IPS DF 19.7 (cell line): ENCODE data around the gene CCDC92B.
"Not testable (repeated sequence)": the region's sequence is repeated elsewhere in the genome, so short reads cannot be mapped to it uniquely, and the experiment has no call there.

ENCODE experiments used
- DNase-seq: peaks from one replicate; pipeline ENCODE4 v3.0.0-alpha.2; 2013; ENCODE audit warnings: low read depth, low spot score

Gene CCDC92B

GRCh38 chr17:2703606-2704005 lies 45.8 kb downstream of the CCDC92B start:
- no peak for DNase-seq

- no peak for DNase-seq
These were observed 46.3 kb downstream of the CCDC92B start for GRCh38 chr17:2703181-2703580.

GRCh38 chr17:2701996-2702741 lies 47.3 kb downstream of the CCDC92B start:
- no peak for DNase-seq

- DNase-seq = no peak
These were observed 48.1 kb downstream of the CCDC92B start for GRCh38 chr17:2701161-2701995.

GRCh38 chr17:2700491-2701141 lies 48.8 kb downstream of the CCDC92B start:
- no peak for DNase-seq

- no peak for DNase-seq
These were observed 49.4 kb downstream of the CCDC92B start for GRCh38 chr17:2700030-2700490.

- DNase-seq = not testable (repeated sequence)
These were observed 50.1 kb downstream of the CCDC92B start for GRCh38 chr17:2699216-2699805.

- no peak for DNase-seq
These were observed 51.8 kb downstream of the CCDC92B start for GRCh38 chr17:2697611-2698162.

- no peak for DNase-seq
These were observed 53.3 kb downstream of the CCDC92B start for GRCh38 chr17:2695961-2696760.

GRCh38 chr17:2695243-2695960 lies 54.0 kb downstream of the CCDC92B start:
- no peak for DNase-seq

- DNase-seq = no peak
These were observed 54.8 kb downstream of the CCDC92B start for GRCh38 chr17:2694381-2695242.

- DNase-seq = no peak
These were observed 55.7 kb downstream of the CCDC92B start for GRCh38 chr17:2693561-2694380.

GRCh38 chr17:2692781-2693135 lies 56.7 kb downstream of the CCDC92B start:
- no peak for DNase-seq

GRCh38 chr17:2691965-2692780 lies 57.3 kb downstream of the CCDC92B start:
- DNase-seq = no peak

GRCh38 chr17:2691069-2691871 lies 58.2 kb downstream of the CCDC92B start:
- DNase-seq = no peak
